Measurements from ENCODE around the gene ZEB2. TPM values are rescaled to one million over a fixed set of nuclear protein-coding genes. Genes with fewer than 3 reads are reported as not detected.

The ZEB2 gene
- total and polyA plus RNA-seq, 2 of the 8 experiments (the other 6 are each of a cell fraction or from before 2014, with no cell fraction given) = 0.38 TPM; not detected in 1

DNA sequence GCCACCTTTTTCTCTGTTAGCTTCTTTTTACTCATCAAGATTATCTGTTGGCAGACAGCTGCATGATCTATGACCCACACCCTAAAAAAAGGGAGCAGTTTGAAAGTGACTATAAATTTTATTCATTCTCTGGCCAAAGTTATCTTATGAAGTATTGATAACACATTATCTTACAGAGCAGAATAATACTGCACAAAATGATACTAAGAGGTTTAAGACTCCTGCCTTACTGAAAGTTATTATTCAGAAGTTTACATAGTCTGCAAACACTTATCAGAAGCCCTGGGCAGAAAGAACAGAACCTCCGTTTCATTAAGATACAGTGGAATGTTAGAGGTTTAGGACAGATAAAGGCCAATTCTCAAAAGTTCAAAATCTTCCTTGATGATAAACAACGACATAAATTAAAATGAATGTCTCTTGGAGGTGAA, 78.2 kb downstream of the ZEB2 start (continued):
- TF ChIP-seq RNF2 (IDR thresholded peaks at IDR 0.05; ENCODE audit: borderline replicate concordance, low read depth, low read length, missing control alignments, poor library complexity, severe bottlenecking) = no peak
- no peak for TF ChIP-seq TEAD4 (IDR thresholded peaks at IDR 0.05; ENCODE audit: low read depth, low read length)
- no peak for TF ChIP-seq CTBP2 (IDR thresholded peaks at IDR 0.05; ENCODE audit: borderline replicate concordance, insufficient read depth, insufficient read length, low read length)
